Aorta (tissue), 5 donors: Measurements from ENCODE around the gene CUX1. TPM values are rescaled to one million over a fixed set of nuclear protein-coding genes. Genes with fewer than 3 reads are reported as not detected.

Experiments used
- ATAC-seq: fragments of 200-7000 bp; cut with Tn5 transposase; one replicate; pipeline ENCODE4 v1.9.1; 2022; ENCODE audit warnings: moderate library complexity; ENCODE audit not compliant: low FRiP score
- DNase-seq, 2 donors: peaks; one replicate each; pipeline ENCODE4 v3.0.0-alpha.2; 2020
- H3K27ac ChIP-seq, 2 donors: one replicate each; pipeline ENCODE4 v1.5.1; 2013; ENCODE audit warnings: low read length in 2 of 2, mild to moderate bottlenecking in 2 of 2, moderate library complexity in 2 of 2, control low read depth in 1 of 2, inconsistent platforms in 1 of 2, low read depth in 1 of 2
- H3K27me3 ChIP-seq, 2 donors: one replicate each; pipeline ENCODE4 v1.6.1; 2013; ENCODE audit warnings: control low read depth in 1 of 2, low read length in 1 of 2, mild to moderate bottlenecking in 1 of 2, moderate library complexity in 1 of 2; ENCODE audit not compliant: insufficient read depth in 2 of 2, control insufficient read depth in 1 of 2
- H3K36me3 ChIP-seq, 2 donors: one replicate each; pipeline ENCODE4 v1.6.1; 2013; ENCODE audit warnings: control low read depth in 1 of 2, low read length in 1 of 2, mild to moderate bottlenecking in 1 of 2; ENCODE audit not compliant: insufficient read depth in 2 of 2, control insufficient read depth in 1 of 2
- H3K4me1 ChIP-seq, 2 donors: one replicate each; pipeline ENCODE4 v1.6.1; 2013; ENCODE audit warnings: low read length in 2 of 2, control low read depth in 1 of 2, mild to moderate bottlenecking in 1 of 2, moderate library complexity in 1 of 2; ENCODE audit not compliant: insufficient read depth in 2 of 2, control insufficient read depth in 1 of 2
- H3K4me3 ChIP-seq, 2 donors: one replicate each; pipeline ENCODE4 v1.5.1; 2013; ENCODE audit warnings: low read length in 2 of 2, control low read depth in 1 of 2, mild to moderate bottlenecking in 1 of 2
- H3K9me3 ChIP-seq: one replicate; pipeline ENCODE4 v1.6.1; 2013; ENCODE audit warnings: mild to moderate bottlenecking, low read length; ENCODE audit not compliant: control insufficient read depth
- WGBS, 2 donors: extraction: QIAGEN DNeasy Blood & Tissue Kit; methylation state at CpG; one replicate each; pipeline ENCODE4 v1.1.7; 2013; 5-methylcytosine and 5-hydroxymethylcytosine counted together
- intact Hi-C, 2 donors: fragments of 100-400 bp; cut with DNase I; formaldehyde crosslinking; loops; one replicate each; pipeline versions ENCODE4 v1.14.2 to v1.15.0; 2022
- polyA plus RNA-seq, 2 donors: library from polyadenylated mRNA; stranded (reverse); fragments of 200-250 nt; gene quantifications; one replicate each; pipeline ENCODE4 v1.2.3, GENCODE V29; 2013
- total RNA-seq, 2 donors: library from RNA; stranded (reverse); fragmentation: NEBNext Ultra II Directional; extraction: Animal tissue kit (Norgen Biotek cat#: 25700); gene quantifications; one replicate each; pipeline ENCODE4 v1.2.1, GENCODE V29; 2021
- donor health status: healthy with polysubstance abuse.
- donor health status: Bipolar disorder and iron deficiency.
- donor health status: DM: no; HTN: no; CAD: no.
- donor health status: DM: no; HTN: no; CAD: no.
- donor health status: DM: yes; HTN: yes; CAD: no.

Gene CUX1
- total and polyA plus RNA-seq, 4 donors, result 51.6 to 159 (median 94.1) TPM

DNA sequence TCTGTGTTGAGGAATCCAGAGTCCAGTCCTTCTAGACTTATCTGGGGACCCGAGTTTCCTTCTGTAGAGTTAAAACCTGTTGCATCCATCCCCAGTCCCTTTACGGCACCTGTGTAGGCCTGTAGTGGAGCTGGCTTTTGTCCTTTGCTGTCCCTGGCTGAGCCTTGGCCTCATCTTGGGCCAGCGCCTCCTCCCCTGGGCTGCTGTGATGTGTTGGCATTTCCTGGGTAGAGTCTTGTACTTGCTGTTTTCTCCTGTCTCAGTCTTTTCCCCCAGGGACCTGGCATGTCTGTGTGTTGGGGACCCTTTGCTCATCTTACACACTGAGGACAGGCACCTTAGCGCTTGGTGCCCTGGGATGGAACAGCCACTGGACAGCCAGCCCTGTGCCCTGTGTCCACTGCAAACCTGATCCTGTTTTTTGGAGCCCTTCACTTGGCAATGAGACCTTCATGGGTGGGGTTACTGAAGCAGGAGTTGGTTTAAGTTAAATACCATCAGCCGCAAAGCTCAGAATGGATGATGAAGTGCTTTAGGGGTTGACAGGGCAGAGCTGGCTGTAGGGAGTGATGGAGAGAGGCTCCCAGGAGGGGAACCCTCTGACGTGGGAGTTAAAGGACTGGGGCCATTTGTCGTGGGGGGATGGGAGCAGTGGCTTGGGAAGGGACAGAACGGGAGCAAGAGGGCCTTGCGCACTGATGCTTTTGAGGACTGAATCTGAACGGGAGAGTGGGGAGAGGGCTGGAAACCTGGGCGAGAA is 50.9 kb downstream of the CUX1 start:
- ATAC-seq (no peak), DNase-seq (no peak)
- intact Hi-C loops, result no loop called here
- H3K9me3 ChIP-seq, result no peaks in the 10 kb centered on the region
- peaks cover 0 to 4% of the 10 kb centered on the region in 2 donors for H3K4me1 ChIP-seq
- H3K27me3 ChIP-seq, result no peaks in the 10 kb centered on the region
- H3K27ac ChIP-seq, result no peak overlapping the region
- no peaks in the 10 kb centered on the region for H3K36me3 ChIP-seq
- H3K4me3 ChIP-seq, result no peak overlapping the region
- 51 to 57% methylated on average over 11 of the region's 11 CpGs for WGBS, 2 donors

DNA sequence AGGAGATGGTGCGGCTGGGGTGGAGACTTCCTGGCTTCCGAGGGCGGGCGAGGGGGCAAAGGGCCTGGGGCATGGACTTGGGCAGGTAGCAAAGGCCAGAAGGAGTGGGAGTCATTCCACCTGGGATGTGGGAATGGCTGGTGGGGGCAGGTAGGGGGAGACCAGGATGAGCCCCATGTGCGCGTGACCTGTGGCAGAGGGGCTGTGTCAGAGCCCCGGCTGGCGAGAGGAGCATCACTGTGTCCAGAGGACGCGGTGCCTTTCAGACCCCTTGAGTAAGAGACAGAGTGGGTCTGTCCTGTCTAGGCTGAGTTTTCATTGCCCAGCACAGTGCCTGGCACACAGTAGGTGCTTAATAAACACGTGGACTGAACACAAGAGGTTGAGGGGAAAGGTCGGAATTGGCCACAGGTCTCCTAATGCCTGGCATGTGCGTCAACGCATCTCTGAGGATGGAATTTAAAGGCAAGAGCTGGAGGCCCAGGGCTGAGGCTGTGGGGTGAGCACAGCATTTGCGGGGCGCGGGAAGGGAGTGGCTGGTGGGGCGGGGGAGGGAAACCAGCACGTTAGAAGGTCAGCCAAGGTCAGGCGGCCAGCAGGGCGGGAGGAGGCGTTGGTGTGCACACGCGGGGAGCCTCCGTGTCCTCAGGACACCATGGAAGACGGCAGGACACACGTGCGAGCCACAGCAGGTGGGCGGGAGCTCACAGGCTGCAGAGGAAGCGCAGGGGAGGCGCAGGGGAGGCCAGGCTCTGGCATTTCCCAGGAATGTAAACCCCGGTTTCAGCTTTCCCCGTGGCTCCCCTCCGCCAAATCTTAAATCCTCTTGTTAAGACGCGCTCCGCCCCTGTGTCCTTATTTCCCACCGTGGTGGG is 51.8 kb downstream of the CUX1 start:
- Histone ChIP-seq H3K36me3 (no peaks in the 10 kb centered on the region), H3K27me3 (no peaks in the 10 kb centered on the region), H3K4me1 (peaks cover 0 to 4% of the 10 kb centered on the region in 2 donors), H3K9me3 (no peaks in the 10 kb centered on the region), H3K4me3 (no peak overlapping the region), H3K27ac (no peak overlapping the region)
- WGBS, 2 donors, result 86 to 88% methylated on average over 38 of the region's 38 CpGs
- ATAC-seq (no peak), DNase-seq (no peak)
- intact Hi-C loops, result no loop called here

DNA sequence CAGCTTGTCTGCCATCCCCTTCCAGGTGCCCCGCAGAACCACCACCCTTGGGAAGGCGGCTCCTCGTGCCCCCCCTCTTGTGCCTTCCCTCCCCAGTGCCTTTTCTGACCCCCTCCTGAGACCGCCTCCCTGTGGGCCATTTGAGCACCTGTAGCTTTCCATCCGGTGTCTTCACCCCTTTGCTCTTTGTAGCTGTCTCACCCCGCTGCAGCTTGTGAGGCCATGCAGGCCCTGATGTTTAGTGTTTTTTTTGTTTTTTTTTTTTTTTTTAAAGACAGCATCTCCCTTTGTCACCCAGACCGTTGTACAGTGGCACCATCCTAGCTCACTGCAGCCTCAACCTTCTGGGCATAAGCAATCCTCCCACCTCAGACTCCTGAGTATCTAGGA is 52.5 kb downstream of the CUX1 start:
- WGBS, 2 donors, result 79 to 81% methylated on average over 7 of the region's 7 CpGs
- Histone ChIP-seq H3K27ac (no peak overlapping the region), H3K9me3 (no peaks in the 10 kb centered on the region), H3K4me1 (peaks cover 0 to 4% of the 10 kb centered on the region in 2 donors), H3K27me3 (no peaks in the 10 kb centered on the region), H3K4me3 (no peak overlapping the region), H3K36me3 (no peaks in the 10 kb centered on the region)
- intact Hi-C loops, result no loop called here
- DNase-seq, result no peak
- ATAC-seq, result no peak

DNA sequence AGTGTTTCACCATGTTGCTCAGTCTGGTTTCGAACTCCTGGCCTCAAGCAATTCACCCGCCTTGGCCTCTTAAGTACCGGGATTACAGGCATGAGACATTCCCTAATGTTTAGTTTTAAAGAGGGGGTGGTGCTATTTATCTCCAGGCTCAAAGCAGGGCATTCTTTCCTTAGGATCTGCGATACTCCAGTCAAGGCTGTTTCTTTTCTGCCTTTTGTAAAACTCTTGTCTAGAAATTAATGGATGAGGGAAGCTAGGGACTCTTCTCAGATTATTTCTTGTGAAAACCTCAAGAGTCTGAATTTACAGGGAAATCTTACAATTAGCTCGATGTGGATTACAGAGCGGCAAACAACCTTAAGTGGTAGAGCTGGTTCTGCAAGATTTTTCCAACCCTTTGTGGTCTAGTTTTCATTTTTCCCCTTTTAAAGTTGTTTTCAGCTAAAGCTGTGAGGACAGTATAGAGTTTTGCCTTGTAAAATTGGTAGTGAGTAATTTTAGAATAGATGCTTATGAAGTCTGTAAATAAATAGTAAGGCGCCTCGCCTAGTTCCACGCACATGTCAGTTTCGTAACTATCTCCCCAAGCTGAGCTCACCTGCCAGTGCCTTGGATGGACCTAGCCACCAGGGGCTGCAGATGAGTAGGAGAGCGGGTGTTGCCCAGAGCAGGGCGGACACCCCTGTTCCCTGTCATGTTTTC is 53.1 kb downstream of the CUX1 start:
- ATAC-seq (no peak), DNase-seq (no peak)
- H3K36me3 ChIP-seq, result no peaks in the 10 kb centered on the region
- intact Hi-C loops, result no loop called here
- H3K27ac ChIP-seq, result no peak overlapping the region
- H3K4me3 ChIP-seq, result no peak overlapping the region
- H3K4me1 ChIP-seq, result peaks cover 0 to 4% of the 10 kb centered on the region in 2 donors
- WGBS, 2 donors, result 65 to 70% methylated on average over 12 of the region's 12 CpGs
- H3K9me3 ChIP-seq, result no peaks in the 10 kb centered on the region
- no peaks in the 10 kb centered on the region for H3K27me3 ChIP-seq

DNA sequence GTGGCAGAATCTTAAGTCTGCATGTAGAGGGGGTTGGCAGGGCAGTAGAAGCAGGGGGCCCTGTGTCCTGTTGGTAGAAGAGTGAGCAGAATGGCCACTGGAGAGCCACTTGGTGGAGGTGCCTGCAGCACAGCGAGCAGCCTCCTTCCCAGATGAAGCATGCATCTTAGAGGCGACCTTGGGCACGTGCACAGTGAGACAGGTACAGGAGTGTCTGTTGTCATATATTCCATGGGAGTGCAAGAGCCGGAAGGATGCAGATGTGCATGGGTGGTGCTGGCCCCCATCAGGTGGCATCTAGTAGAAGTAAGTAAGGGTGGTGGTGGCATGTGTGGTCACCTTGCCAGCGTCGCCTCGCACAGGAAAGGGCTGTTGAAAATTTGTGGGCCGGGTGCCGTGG is 53.9 kb downstream of the CUX1 start:
- ATAC-seq (no peak), DNase-seq (no peak)
- intact Hi-C loops, result no loop called here
- Histone ChIP-seq H3K27ac (no peak overlapping the region), H3K36me3 (no peaks in the 10 kb centered on the region), H3K9me3 (no peaks in the 10 kb centered on the region), H3K4me1 (peaks cover 0 to 4% of the 10 kb centered on the region in 2 donors), H3K27me3 (no peaks in the 10 kb centered on the region), H3K4me3 (no peak overlapping the region)
- WGBS, 2 donors, result 96 to 98% methylated on average over 9 of the region's 9 CpGs

DNA sequence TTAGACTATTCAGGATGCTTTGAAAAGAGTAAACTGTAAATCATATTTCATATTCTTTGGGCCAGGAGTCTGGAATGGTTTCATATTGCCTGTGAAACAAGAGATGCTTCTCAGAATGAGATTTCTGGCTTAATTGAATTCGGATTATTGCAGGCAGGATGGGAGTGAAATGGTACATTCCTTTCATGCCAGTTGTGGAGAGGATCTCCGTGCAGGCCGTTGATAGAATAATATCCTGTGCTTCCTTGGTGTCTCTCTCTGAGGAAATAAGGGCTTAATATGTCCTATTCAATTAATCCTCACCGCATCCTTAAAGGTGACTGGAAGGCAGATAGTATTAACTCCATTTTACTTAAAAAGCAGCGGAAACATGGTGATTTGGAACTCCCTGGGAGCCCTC is 56.6 kb downstream of the CUX1 start:
- Histone ChIP-seq H3K27me3 (no peaks in the 10 kb centered on the region), H3K27ac (no peak overlapping the region), H3K9me3 (no peaks in the 10 kb centered on the region), H3K4me1 (no peaks in the 10 kb centered on the region), H3K4me3 (no peak overlapping the region), H3K36me3 (no peaks in the 10 kb centered on the region)
- 56 to 61% methylated on average over 5 of the region's 5 CpGs for WGBS, 2 donors
- ATAC-seq (no peak), DNase-seq (no peak)
- intact Hi-C loops, result no loop called here

DNA sequence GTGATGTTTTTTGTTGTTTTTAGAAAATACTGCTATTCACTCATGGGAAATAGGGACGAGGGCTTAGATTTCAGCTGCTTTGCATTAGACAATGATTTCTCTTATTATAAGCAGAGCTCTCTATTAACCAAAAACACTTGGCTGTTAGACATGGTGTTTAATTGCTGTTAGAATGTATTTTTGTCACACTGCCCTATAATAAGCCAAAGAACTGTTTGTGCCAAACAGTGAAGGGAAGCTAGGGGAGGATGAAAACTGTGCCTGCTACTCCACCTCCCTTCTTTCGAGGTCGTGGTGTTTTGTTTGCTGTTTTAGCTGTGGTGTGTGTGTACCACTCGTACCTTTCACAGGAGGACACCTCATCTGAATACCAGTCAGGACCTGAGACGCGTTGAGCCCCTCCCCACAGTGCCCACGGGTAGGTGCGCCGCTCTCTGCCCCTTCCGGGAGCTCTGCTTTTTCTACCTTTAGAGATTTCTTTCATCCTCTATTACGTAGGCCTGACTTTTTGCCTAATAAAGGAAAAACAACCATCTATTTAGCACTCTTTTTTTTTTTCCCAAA is 57.9 kb downstream of the CUX1 start:
- H3K27me3 ChIP-seq, result no peaks in the 10 kb centered on the region
- no peak overlapping the region for H3K27ac ChIP-seq
- intact Hi-C loops, result no loop called here
- no peak for ATAC-seq
- no peaks in the 10 kb centered on the region for H3K9me3 ChIP-seq
- no peaks in the 10 kb centered on the region for H3K4me1 ChIP-seq
- 53 to 59% methylated on average over 11 of the region's 11 CpGs for WGBS, 2 donors
- no peaks in the 10 kb centered on the region for H3K36me3 ChIP-seq
- no peak for DNase-seq
- H3K4me3 ChIP-seq, result no peak overlapping the region

DNA sequence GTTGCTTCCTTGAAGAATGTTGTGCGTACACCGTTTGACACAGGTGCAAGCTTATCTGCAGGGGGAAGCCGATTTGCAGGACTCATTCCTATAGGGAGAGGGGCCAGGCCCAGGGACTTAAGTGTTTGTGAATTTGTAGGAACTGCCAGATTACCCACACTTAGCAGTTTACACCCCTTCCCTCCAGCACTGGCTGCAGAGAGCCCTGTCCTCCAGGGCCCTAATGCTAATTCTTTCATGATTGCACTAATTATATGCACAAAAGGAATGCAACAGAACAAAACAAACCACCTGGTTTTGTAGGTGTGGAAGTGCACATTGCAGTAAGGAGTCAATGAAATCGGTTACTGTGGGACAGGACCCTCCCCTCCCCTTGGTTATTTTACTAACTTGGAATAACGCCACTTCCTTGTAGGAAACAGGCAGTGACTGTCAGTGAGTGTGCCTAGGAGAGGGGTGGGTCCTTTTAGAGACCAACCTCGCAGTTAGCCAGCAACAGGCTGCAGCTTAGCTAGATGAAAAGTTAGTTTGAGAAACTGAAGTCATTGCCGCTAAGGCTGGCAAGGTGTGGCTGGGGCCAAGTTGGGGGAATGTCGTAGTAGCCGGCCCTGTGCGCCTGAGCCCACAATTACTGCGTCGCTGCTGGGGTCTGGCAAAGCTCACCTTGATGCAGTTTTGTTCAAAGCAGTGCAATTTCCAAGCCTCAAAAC is 60.6 kb downstream of the CUX1 start:
- Histone ChIP-seq H3K4me1 (peaks cover 0 to 2% of the 10 kb centered on the region in 2 donors), H3K27ac (no peak overlapping the region), H3K4me3 (no peak overlapping the region), H3K9me3 (no peaks in the 10 kb centered on the region), H3K27me3 (no peaks in the 10 kb centered on the region), H3K36me3 (no peaks in the 10 kb centered on the region)
- ATAC-seq, result no peak
- WGBS, 2 donors, result 89 to 91% methylated on average over 12 of the region's 12 CpGs
- no peak for DNase-seq
- intact Hi-C loops, result no loop called here
